Activated CD4-positive, alpha-beta T cell treated with anti-CD3 and anti-CD28 coated beads, Interleukin-2, amount 10 ng/mL, durations not matched to agents 7 days and 5 days (primary cell): Measurements from ENCODE around the gene IFIT1B. TPM values are rescaled to one million over a fixed set of nuclear protein-coding genes. Genes with fewer than 3 reads are reported as not detected.
A peak's percentile ranks its signal among the peaks of the same experiment; 100 is the strongest.
"Not testable (repeated sequence)": the region's sequence is repeated elsewhere in the genome, so short reads cannot be mapped to it uniquely, and the experiment has no call there.

Experiments used
- CTCF ChIA-PET: fragments of 350-600 bp; sonication (Branson Sonifier 250); formaldehyde crosslinking; loops from one replicate; lab custom pipeline; 2021; ENCODE audit warnings: antibody characterized with exemption; lab: Charles Lee
- POLR2A ChIA-PET: fragments of 350-600 bp; sonication (Branson Sonifier 250); formaldehyde crosslinking; loops from one replicate; lab custom pipeline; 2021; ENCODE audit warnings: antibody characterized with exemption; lab: Charles Lee
- DNase-seq: peaks from one replicate; pipeline ENCODE4 v3.0.0-alpha.2; 2020
- H3K27ac Mint-ChIP-seq: one replicate; pipeline ENCODE4 v1.8.0; 2021; ENCODE audit warnings: mild to moderate bottlenecking, moderate library complexity, mixed read lengths
- H3K27me3 Mint-ChIP-seq: one replicate; pipeline ENCODE4 v1.8.0; 2021; ENCODE audit warnings: mixed read lengths
- H3K36me3 Mint-ChIP-seq: one replicate; pipeline ENCODE4 v1.8.0; 2021; ENCODE audit warnings: low read depth, mixed read lengths
- H3K4me1 Mint-ChIP-seq: one replicate; pipeline ENCODE4 v1.8.0; 2021; ENCODE audit warnings: mixed read lengths
- H3K4me3 Mint-ChIP-seq: one replicate; pipeline ENCODE4 v1.8.0; 2021; ENCODE audit warnings: mild to moderate bottlenecking, moderate library complexity, mixed read lengths
- H3K9me3 Mint-ChIP-seq: one replicate; pipeline ENCODE4 v1.8.0; 2021; ENCODE audit warnings: mixed read lengths
- total RNA-seq, 2 experiments: library from RNA; stranded (reverse); gene quantifications; one replicate each; pipeline ENCODE4 v1.2.3, GENCODE V29; 2021

IFIT1B gene
- total RNA-seq, result not detected

- peaks cover under 1% of the 10 kb centered on the region for H3K4me1 Mint-ChIP-seq
- POLR2A ChIA-PET, result no interaction called here
These were observed at the start of gene IFIT1B for GRCh38 chr10:89377705-89378637. TSS of gene IFIT1B (plus strand) at chr10:89378056. CDS start at chr10:89378136, 80 bp downstream.

GRCh38 chr10:89329151-89329550 is 48.7 kb upstream of the IFIT1B start:
- Mint-ChIP-seq H3K4me3 (peak overlapping the region; percentile 82), H3K9me3 (peaks cover 4% of the 10 kb centered on the region), H3K4me1 (peaks cover 72% of the 10 kb centered on the region), H3K36me3 (peaks cover 41% of the 10 kb centered on the region), H3K27ac (no peak overlapping the region), H3K27me3 (no peaks in the 10 kb centered on the region)
- ChIA-PET POLR2A (no interaction called here), CTCF (interaction anchor here (2.1 kb wide), 1 partner anchor 25 kb away, joined by 8 read pairs; no protein-coding TSS in a partner anchor)
- no peak for DNase-seq

More at GRCh38 chr10:89377705-89378637, at the start of gene IFIT1B:
- DNase-seq, result no peak
- H3K27me3 Mint-ChIP-seq, result peaks cover 4% of the 10 kb centered on the region
- H3K9me3 Mint-ChIP-seq, result no peaks in the 10 kb centered on the region
- no peaks in the 10 kb centered on the region for H3K36me3 Mint-ChIP-seq
- CTCF ChIA-PET, result interaction anchor here (0.8 to 1.7 kb wide), 3 partner anchors 13 to 26 kb away, joined by 3 to 4 read pairs (median 3); no protein-coding TSS in a partner anchor
- no peak within 1 kb of the TSS for H3K27ac Mint-ChIP-seq
- no peak within 1 kb of the TSS for H3K4me3 Mint-ChIP-seq

GRCh38 chr10:89330014-89330413 is 47.8 kb upstream of the IFIT1B start:
- peak overlapping the region; percentile 73 for H3K27ac Mint-ChIP-seq
- CTCF ChIA-PET, DNase-seq, H3K27me3 Mint-ChIP-seq, H3K9me3 Mint-ChIP-seq: not testable (repeated sequence)
- POLR2A ChIA-PET, result interaction anchor here (1.1 kb wide), 1 partner anchor 338 kb away, joined by 4 read pairs; no protein-coding TSS in a partner anchor
- H3K36me3 Mint-ChIP-seq, result peaks cover 44% of the 10 kb centered on the region
- peaks cover 76% of the 10 kb centered on the region for H3K4me1 Mint-ChIP-seq
- peak overlapping the region; percentile 82 for H3K4me3 Mint-ChIP-seq

- Mint-ChIP-seq H3K4me1 (peaks cover 83% of the 10 kb centered on the region), H3K27ac (peak overlapping the region; percentile 76)
These were observed 47.2 kb upstream of the IFIT1B start for GRCh38 chr10:89330537-89331212.

GRCh38 chr10:89331487-89332122 is 46.3 kb upstream of the IFIT1B start:
- DNase-seq, H3K27me3 Mint-ChIP-seq, H3K9me3 Mint-ChIP-seq: not testable (repeated sequence)
- Mint-ChIP-seq H3K36me3 (peaks cover 59% of the 10 kb centered on the region), H3K4me1 (peaks cover 87% of the 10 kb centered on the region), H3K27ac (peak overlapping the region; percentile 92), H3K4me3 (peak overlapping the region; percentile 82)
- ChIA-PET POLR2A (interaction anchor here (0.6 to 2.4 kb wide), 4 partner anchors 23 to 61 kb away, joined by 3 to 13 read pairs (median 4); partner anchors contain the start of genes IFIT1 and IFIT2), CTCF (interaction anchor here (0.8 to 1.2 kb wide), 5 partner anchors 26 to 65 kb away, joined by 3 to 4 read pairs (median 3); partner anchors contain the start of gene IFIT1)

More at GRCh38 chr10:89330537-89331212, 47.2 kb upstream of the IFIT1B start:
- POLR2A ChIA-PET, result interaction anchor here (1.1 to 2.4 kb wide), 2 partner anchors 62 to 339 kb away, joined by 4 to 13 read pairs; partner anchors contain the start of gene IFIT1
- H3K9me3 Mint-ChIP-seq, result peaks cover 2% of the 10 kb centered on the region
- peaks cover 51% of the 10 kb centered on the region for H3K36me3 Mint-ChIP-seq
- peaks cover 4% of the 10 kb centered on the region for H3K27me3 Mint-ChIP-seq
- CTCF ChIA-PET, result interaction anchor here (0.8 to 1.2 kb wide), 2 partner anchors 25 to 29 kb away, joined by 4 read pairs; no protein-coding TSS in a partner anchor
- DNase-seq, result no peak
- H3K4me3 Mint-ChIP-seq, result peak overlapping the region; percentile 82

- H3K9me3 Mint-ChIP-seq, result no peaks in the 10 kb centered on the region
- CTCF ChIA-PET, result interaction anchor here (0.8 to 1.2 kb wide), 6 partner anchors 27 to 75 kb away, joined by 3 to 6 read pairs (median 3); partner anchors contain the start of gene IFIT1
- POLR2A ChIA-PET, result interaction anchor here (0.6 to 2.4 kb wide), 5 partner anchors 24 to 60 kb away, joined by 3 to 13 read pairs (median 3); partner anchors contain the start of genes IFIT1 and IFIT2
- H3K4me1 Mint-ChIP-seq, result peaks cover 89% of the 10 kb centered on the region
- H3K4me3 Mint-ChIP-seq, result peak overlapping the region; percentile 82
- peaks cover 6% of the 10 kb centered on the region for H3K27me3 Mint-ChIP-seq
- H3K36me3 Mint-ChIP-seq, result peaks cover 63% of the 10 kb centered on the region
- peak overlapping the region; percentile 92 for H3K27ac Mint-ChIP-seq
- peak; percentile 64 for DNase-seq
These were observed 45.7 kb upstream of the IFIT1B start for GRCh38 chr10:89332123-89332633.

- ChIA-PET CTCF (interaction anchor here (0.6 to 1.0 kb wide), 4 partner anchors 15 to 159 kb away, joined by 3 read pairs; no protein-coding TSS in a partner anchor), POLR2A (interaction anchor here (0.7 kb wide), 1 partner anchor 86 kb away, joined by 3 read pairs; no protein-coding TSS in a partner anchor)
- H3K4me1 Mint-ChIP-seq, result peaks cover 77% of the 10 kb centered on the region
- no peak overlapping the region for H3K27ac Mint-ChIP-seq
- H3K4me3 Mint-ChIP-seq, result no peak overlapping the region
- no peak for DNase-seq
- peaks cover 76% of the 10 kb centered on the region for H3K36me3 Mint-ChIP-seq
- no peaks in the 10 kb centered on the region for H3K9me3 Mint-ChIP-seq
- H3K27me3 Mint-ChIP-seq, result peaks cover 6% of the 10 kb centered on the region
These were observed 42.6 kb upstream of the IFIT1B start for GRCh38 chr10:89335226-89335625.

GRCh38 chr10:89336241-89336640 is 41.6 kb upstream of the IFIT1B start:
- Mint-ChIP-seq H3K27ac (no peak overlapping the region), H3K36me3 (peaks cover 79% of the 10 kb centered on the region), H3K4me1 (peaks cover 67% of the 10 kb centered on the region), H3K4me3 (no peak overlapping the region), H3K9me3 (no peaks in the 10 kb centered on the region), H3K27me3 (peaks cover 6% of the 10 kb centered on the region)
- ChIA-PET CTCF (no interaction called here), POLR2A (no interaction called here)
- no peak for DNase-seq

- DNase-seq, result peak; percentile 30
- Mint-ChIP-seq H3K27ac (no peak overlapping the region), H3K9me3 (no peaks in the 10 kb centered on the region), H3K27me3 (peaks cover 6% of the 10 kb centered on the region), H3K36me3 (peaks cover 82% of the 10 kb centered on the region), H3K4me1 (peaks cover 56% of the 10 kb centered on the region), H3K4me3 (no peak overlapping the region)
- ChIA-PET POLR2A (no interaction called here), CTCF (interaction anchor here (0.7 to 2.2 kb wide), 4 partner anchors 32 to 78 kb away, joined by 3 to 6 read pairs (median 3); no protein-coding TSS in a partner anchor)
These were observed 40.4 kb upstream of the IFIT1B start for GRCh38 chr10:89337484-89337883.

GRCh38 chr10:89338713-89339112 is 39.1 kb upstream of the IFIT1B start:
- ChIA-PET CTCF (interaction anchor here (2.2 kb wide), 1 partner anchor 31 kb away, joined by 6 read pairs; no protein-coding TSS in a partner anchor), POLR2A (no interaction called here)
- Mint-ChIP-seq H3K36me3 (peaks cover 77% of the 10 kb centered on the region), H3K4me1 (peaks cover 45% of the 10 kb centered on the region), H3K4me3 (no peak overlapping the region), H3K27me3 (peaks cover 6% of the 10 kb centered on the region), H3K9me3 (no peaks in the 10 kb centered on the region), H3K27ac (no peak overlapping the region)
- no peak for DNase-seq

- ChIA-PET CTCF (interaction anchor here (2.2 kb wide), 1 partner anchor 30 kb away, joined by 6 read pairs; no protein-coding TSS in a partner anchor), POLR2A (no interaction called here)
- Mint-ChIP-seq H3K4me3 (no peak overlapping the region), H3K27ac (no peak overlapping the region), H3K9me3 (no peaks in the 10 kb centered on the region), H3K4me1 (peaks cover 39% of the 10 kb centered on the region), H3K36me3 (peaks cover 73% of the 10 kb centered on the region), H3K27me3 (peaks cover 6% of the 10 kb centered on the region)
- DNase-seq, result no peak
These were observed 38.0 kb upstream of the IFIT1B start for GRCh38 chr10:89339875-89340274.
